ENCODE data around the gene EPHB1.

The EPHB1 gene

DNA sequence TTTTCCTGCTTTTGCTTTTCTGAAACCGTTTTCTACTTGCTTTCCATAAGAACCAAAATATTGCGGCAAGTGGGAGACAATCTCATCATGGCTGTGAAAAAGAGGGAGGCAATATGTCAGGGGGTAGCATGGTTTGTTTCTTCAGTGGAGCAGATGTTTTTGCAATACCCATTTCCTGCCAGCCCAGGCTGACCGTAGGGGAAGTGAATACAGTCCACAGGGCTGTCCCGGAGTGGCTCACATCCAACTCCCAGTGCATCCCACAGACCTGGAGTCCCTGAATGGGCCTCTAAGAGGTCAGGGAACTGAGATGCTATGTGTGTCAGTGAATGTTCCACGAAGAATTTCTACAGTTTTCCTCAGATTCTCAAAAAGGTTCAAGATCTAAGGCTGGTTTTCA is 69.6 kb downstream of the EPHB1 start:
- no peak for TF ChIP-seq POLR2AphosphoS5 (IDR thresholded peaks at IDR 0.05; ENCODE audit: low read depth, low read length)
- TF ChIP-seq POLR2A (IDR thresholded peaks at IDR 0.05; ENCODE audit: low read depth, low read length): no peak
- TF ChIP-seq PAX5 (IDR thresholded peaks at IDR 0.05; ENCODE audit: insufficient read depth, low read length, severe bottlenecking): no peak
- FAIRE-seq (no peak), DNase-seq (ENCODE audit: insufficient read length, low spot score) (no peak)

DNA sequence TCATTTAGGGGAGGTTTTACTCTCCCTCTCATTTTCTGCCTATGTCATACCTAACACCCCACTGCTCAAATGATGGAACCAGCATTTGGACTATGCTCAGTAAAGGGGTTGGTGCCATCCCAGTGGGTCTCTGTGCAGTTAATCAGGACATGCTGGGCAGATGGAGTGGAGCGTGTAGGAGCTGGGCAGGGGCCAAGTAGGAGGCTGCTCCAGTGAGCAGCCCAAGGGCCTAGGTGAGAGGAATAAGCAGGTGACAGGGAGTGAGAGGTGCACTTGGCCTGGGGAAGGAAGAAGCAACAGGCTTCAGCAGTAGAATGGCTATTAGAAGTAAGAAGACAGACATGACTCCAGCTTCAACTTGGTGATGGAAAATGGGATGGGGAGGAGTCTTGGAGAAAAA is 72.2 kb downstream of the EPHB1 start:
- FAIRE-seq (no peak), DNase-seq (ENCODE audit: insufficient read length, low spot score) (no peak)
- TF ChIP-seq POU2F2 (IDR thresholded peaks at IDR 0.05; ENCODE audit: low read depth, low read length) (no peak), TAF1 (IDR thresholded peaks at IDR 0.05; ENCODE audit: low read depth, low read length) (no peak), POLR2A (IDR thresholded peaks at IDR 0.05; ENCODE audit: low read depth, low read length) (no peak), POLR2AphosphoS5 (IDR thresholded peaks at IDR 0.05; ENCODE audit: low read depth, low read length) (no peak)

GRCh38 chr3:134869153-134869726 is 74.2 kb downstream of the EPHB1 start:
- no peak for DNase-seq (ENCODE audit: insufficient read length, low spot score)
- FAIRE-seq: no peak
- TF ChIP-seq POLR2A (IDR thresholded peaks at IDR 0.05; ENCODE audit: low read depth, low read length): no peak
- TF ChIP-seq PAX5 (IDR thresholded peaks at IDR 0.05; ENCODE audit: insufficient read depth, low read length, severe bottlenecking): no peak
- TF ChIP-seq POU2F2 (IDR thresholded peaks at IDR 0.05; ENCODE audit: low read depth, low read length): no peak
- no peak for TF ChIP-seq POLR2AphosphoS5 (IDR thresholded peaks at IDR 0.05; ENCODE audit: low read depth, low read length)
- no peak for TF ChIP-seq SPI1 (IDR thresholded peaks at IDR 0.05; ENCODE audit: low read depth, low read length)
- TF ChIP-seq TAF1 (IDR thresholded peaks at IDR 0.05; ENCODE audit: low read depth, low read length): no peak

GRCh38 chr3:134871818-134872217 is 76.8 kb downstream of the EPHB1 start:
- no peak for FAIRE-seq
- TF ChIP-seq PAX5 (IDR thresholded peaks at IDR 0.05; ENCODE audit: insufficient read depth, low read length, severe bottlenecking) (no peak), POLR2AphosphoS5 (IDR thresholded peaks at IDR 0.05; ENCODE audit: low read depth, low read length) (no peak), POU2F2 (IDR thresholded peaks at IDR 0.05; ENCODE audit: low read depth, low read length) (no peak), TAF1 (IDR thresholded peaks at IDR 0.05; ENCODE audit: low read depth, low read length) (no peak), SPI1 (IDR thresholded peaks at IDR 0.05; ENCODE audit: low read depth, low read length) (no peak), POLR2A (IDR thresholded peaks at IDR 0.05; ENCODE audit: low read depth, low read length) (no peak)
- DNase-seq (ENCODE audit: insufficient read length, low spot score): no peak

DNA sequence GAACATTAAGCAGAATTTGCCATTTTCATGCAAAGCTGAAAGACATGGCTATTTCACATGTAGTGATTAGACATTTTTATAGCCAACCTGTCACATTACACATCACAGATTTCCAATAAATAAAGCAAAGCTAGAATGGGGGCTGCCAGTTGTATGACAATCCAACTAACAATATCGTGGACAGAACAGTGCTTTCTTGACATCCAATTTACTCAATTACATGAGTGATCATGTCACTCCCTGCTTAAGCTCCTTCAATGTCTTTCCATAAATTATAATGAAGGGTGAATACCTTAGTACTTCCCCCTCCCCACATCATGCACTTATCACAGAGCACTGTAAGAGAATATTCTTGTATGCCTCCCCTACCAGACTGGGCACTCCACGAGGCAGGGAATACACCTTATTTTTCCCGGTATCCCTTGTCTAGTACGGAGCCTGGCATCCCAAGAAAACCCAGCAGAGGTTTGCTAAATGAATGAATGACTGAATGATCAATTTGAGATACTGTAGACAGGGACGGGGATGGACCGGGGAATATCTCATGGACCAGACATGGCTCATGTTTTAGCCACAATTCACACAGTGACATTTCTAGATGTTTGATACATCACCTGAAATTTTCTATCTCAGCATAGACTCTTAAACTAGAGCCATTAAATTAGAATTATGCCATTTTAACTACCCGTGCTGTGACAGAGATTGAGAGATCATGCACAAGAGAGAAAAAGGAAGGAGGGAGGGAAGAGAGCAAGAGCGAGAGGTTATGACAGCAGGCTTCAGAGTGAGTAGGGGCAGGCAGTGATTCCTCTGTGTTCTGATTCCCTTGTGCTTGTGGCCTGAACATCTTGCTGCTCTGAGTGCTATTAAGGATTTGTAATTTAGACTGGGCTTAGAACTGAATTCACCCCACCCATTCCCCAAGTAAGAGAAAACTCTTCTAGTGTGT is 77.7 kb downstream of the EPHB1 start:
- FAIRE-seq (no peak), DNase-seq (ENCODE audit: insufficient read length, low spot score) (no peak)
- TF ChIP-seq PAX5 (IDR thresholded peaks at IDR 0.05; ENCODE audit: insufficient read depth, low read length, severe bottlenecking) (no peak), SPI1 (IDR thresholded peaks at IDR 0.05; ENCODE audit: low read depth, low read length) (no peak)

DNA sequence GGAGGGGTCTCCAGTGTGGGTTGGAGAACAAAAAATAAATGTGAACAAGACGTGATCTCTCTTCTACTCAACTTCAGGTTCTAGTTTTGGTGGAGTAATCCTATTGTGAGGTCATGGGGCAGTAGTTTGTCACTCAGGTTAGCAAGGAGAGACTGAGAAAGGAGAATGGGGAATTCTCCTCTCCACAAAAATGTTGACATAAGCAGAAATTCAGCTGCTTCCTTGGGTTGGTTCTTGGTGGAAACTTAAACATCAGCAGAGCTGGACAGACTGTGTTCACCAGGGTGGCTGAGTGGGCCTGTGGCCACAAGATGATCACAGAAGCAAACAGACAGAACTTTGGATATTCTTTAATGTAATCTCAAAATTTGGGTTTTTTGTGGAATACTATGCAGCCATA is 78.7 kb downstream of the EPHB1 start:
- no peak for DNase-seq (ENCODE audit: insufficient read length, low spot score)
- TF ChIP-seq PAX5 (IDR thresholded peaks at IDR 0.05; ENCODE audit: insufficient read depth, low read length, severe bottlenecking): no peak
- TF ChIP-seq TAF1 (IDR thresholded peaks at IDR 0.05; ENCODE audit: low read depth, low read length): no peak
- no peak for TF ChIP-seq POLR2A (IDR thresholded peaks at IDR 0.05; ENCODE audit: low read depth, low read length)
- no peak for TF ChIP-seq POLR2AphosphoS5 (IDR thresholded peaks at IDR 0.05; ENCODE audit: low read depth, low read length)
- no peak for TF ChIP-seq POU2F2 (IDR thresholded peaks at IDR 0.05; ENCODE audit: low read depth, low read length)
- TF ChIP-seq SPI1 (IDR thresholded peaks at IDR 0.05; ENCODE audit: low read depth, low read length): no peak
- FAIRE-seq: no peak

- no peak for DNase-seq (ENCODE audit: insufficient read length, low spot score)
- TF ChIP-seq POLR2A (IDR thresholded peaks at IDR 0.05; ENCODE audit: low read depth, low read length) (no peak), POU2F2 (IDR thresholded peaks at IDR 0.05; ENCODE audit: low read depth, low read length) (no peak), POLR2AphosphoS5 (IDR thresholded peaks at IDR 0.05; ENCODE audit: low read depth, low read length) (no peak), SPI1 (IDR thresholded peaks at IDR 0.05; ENCODE audit: low read depth, low read length) (no peak), TAF1 (IDR thresholded peaks at IDR 0.05; ENCODE audit: low read depth, low read length) (no peak), PAX5 (IDR thresholded peaks at IDR 0.05; ENCODE audit: insufficient read depth, low read length, severe bottlenecking) (no peak)
- no peak for FAIRE-seq
Observed at GRCh38 chr3:134874737-134875413, 79.8 kb downstream of the EPHB1 start.

DNA sequence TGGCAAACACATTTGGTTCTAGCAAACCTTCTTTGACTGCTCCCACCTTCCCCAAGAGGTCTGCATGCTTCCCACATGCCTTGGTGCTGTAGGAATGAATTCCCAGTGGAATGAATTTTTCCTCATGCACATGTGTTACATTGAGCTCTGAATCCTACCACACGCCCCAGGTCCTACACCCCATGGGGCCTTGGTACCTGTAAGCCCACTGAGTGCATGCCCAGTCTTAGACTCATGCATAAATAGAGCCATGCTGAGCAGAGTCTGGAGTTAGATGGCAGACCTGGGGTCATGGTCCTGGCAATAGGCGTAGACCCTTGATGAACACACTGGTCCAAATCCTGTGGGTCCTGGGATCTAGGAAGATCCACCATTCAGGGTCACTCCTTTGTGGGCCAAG is 81.8 kb downstream of the EPHB1 start:
- TF ChIP-seq PAX5 (IDR thresholded peaks at IDR 0.05; ENCODE audit: insufficient read depth, low read length, severe bottlenecking) (no peak), POLR2A (IDR thresholded peaks at IDR 0.05; ENCODE audit: low read depth, low read length) (no peak), POU2F2 (IDR thresholded peaks at IDR 0.05; ENCODE audit: low read depth, low read length) (no peak)
- FAIRE-seq: no peak
- no peak for DNase-seq (ENCODE audit: insufficient read length, low spot score)

GRCh38 chr3:134877788-134878187 is 82.7 kb downstream of the EPHB1 start:
- no peak for FAIRE-seq
- no peak for TF ChIP-seq POLR2A (IDR thresholded peaks at IDR 0.05; ENCODE audit: low read depth, low read length)
- no peak for TF ChIP-seq SPI1 (IDR thresholded peaks at IDR 0.05; ENCODE audit: low read depth, low read length)
- TF ChIP-seq TAF1 (IDR thresholded peaks at IDR 0.05; ENCODE audit: low read depth, low read length): no peak
- no peak for TF ChIP-seq POU2F2 (IDR thresholded peaks at IDR 0.05; ENCODE audit: low read depth, low read length)
- TF ChIP-seq POLR2AphosphoS5 (IDR thresholded peaks at IDR 0.05; ENCODE audit: low read depth, low read length): no peak
- TF ChIP-seq PAX5 (IDR thresholded peaks at IDR 0.05; ENCODE audit: insufficient read depth, low read length, severe bottlenecking): no peak
- no peak for DNase-seq (ENCODE audit: insufficient read length, low spot score)

All from GM12891 (cell line).